Stimulated activated naive CD4-positive, alpha-beta T cell treated with Interleukin-2 at 50 U/mL for 16 hours (primary cell): ENCODE data around the gene AP3M1.
"Not testable (repeated sequence)": the region's sequence is repeated elsewhere in the genome, so short reads cannot be mapped to it uniquely, and the experiment has no call there.

ENCODE experiments used
- DNase-seq: peaks from one replicate; lab custom pipeline; 2025; lab: John Stamatoyannopoulos, UW

Gene AP3M1

GRCh38 chr10:74163319-74164068 lies 12.9 kb upstream of the AP3M1 start:
- DNase-seq: no peak

GRCh38 chr10:74160013-74160412 lies 9.4 kb upstream of the AP3M1 start:
- no peak for DNase-seq

GRCh38 chr10:74156919-74157289 lies 6.3 kb upstream of the AP3M1 start:
- no peak for DNase-seq

GRCh38 chr10:74153676-74154075 lies 3.0 kb upstream of the AP3M1 start:
- no peak for DNase-seq

GRCh38 chr10:74153123-74153522 lies 2.5 kb upstream of the AP3M1 start:
- DNase-seq: no peak

GRCh38 chr10:74151879-74152722 lies 1.5 kb upstream of the AP3M1 start:
- no peak for DNase-seq

GRCh38 chr10:74150990-74151878 lies 606 bp upstream of the AP3M1 start, which contains the start of gene ADK:
Gene ADK, plus strand, starts transcription at chr10:74151221. Its CDS starts 58 bp downstream, at chr10:74151279.
- DNase-seq: peak; percentile 100

- not testable (repeated sequence) for DNase-seq
Observed at GRCh38 chr10:74146980-74147379, 3.6 kb downstream of the AP3M1 start.

GRCh38 chr10:74145133-74145532 lies 5.5 kb downstream of the AP3M1 start:
- no peak for DNase-seq

GRCh38 chr10:74140553-74140952 lies 10.1 kb downstream of the AP3M1 start:
- DNase-seq: no peak

- no peak for DNase-seq
Observed at GRCh38 chr10:74139981-74140380, 10.6 kb downstream of the AP3M1 start.

- not testable (repeated sequence) for DNase-seq
Observed at GRCh38 chr10:74138596-74138995, 12.0 kb downstream of the AP3M1 start.

- no peak for DNase-seq
Observed at GRCh38 chr10:74137992-74138391, 12.6 kb downstream of the AP3M1 start.

- DNase-seq: no peak
Observed at GRCh38 chr10:74135452-74135851, 15.2 kb downstream of the AP3M1 start.

- DNase-seq: no peak
Observed at GRCh38 chr10:74133923-74134820, 16.5 kb downstream of the AP3M1 start.

- DNase-seq: no peak
Observed at GRCh38 chr10:74123081-74123480, 27.5 kb downstream of the AP3M1 start.

- no peak for DNase-seq
Observed at GRCh38 chr10:74122060-74122459, 28.6 kb downstream of the AP3M1 start.

- no peak for DNase-seq
Observed at GRCh38 chr10:74121368-74121767, 29.3 kb downstream of the AP3M1 start.

- no peak for DNase-seq
Observed at GRCh38 chr10:74120911-74121310, 29.7 kb downstream of the AP3M1 start.

- no peak for DNase-seq
Observed at GRCh38 chr10:74118804-74119203, 31.8 kb downstream of the AP3M1 start.

- DNase-seq: no peak
Observed at GRCh38 chr10:74117738-74118137, 32.9 kb downstream of the AP3M1 start.
